Caco-2 (cell line): ENCODE measurements around the gene MYL11. TPM values are rescaled to one million over a fixed set of nuclear protein-coding genes. Genes with fewer than 3 reads are reported as not detected.

Experiments
- BruUV-seq: library from RNA; stranded (reverse); fragments of 400-500 nt; replicated peaks from 2 replicates; lab custom pipeline; 2021; lab: Mats Ljungman, UMichigan
- CTCF ChIA-PET: fragments of 300-600 bp; sonication (Branson Sonifier 250); formaldehyde crosslinking; loops from one replicate; lab custom pipeline; 2022; ENCODE audit warnings: antibody characterized with exemption; lab: Charles Lee
- POLR2A ChIA-PET: fragments of 300-600 bp; sonication (Branson Sonifier 250); formaldehyde crosslinking; loops from one replicate; lab custom pipeline; 2022; ENCODE audit warnings: antibody characterized with exemption; lab: Charles Lee
- DNase-seq, 2 experiments: peaks; one replicate each; pipeline versions ENCODE4 v3.0.0 to v3.0.0-alpha.2; 2020 to 2022
- H3K27me3 ChIP-seq: replicated peaks from 2 replicates; pipeline ENCODE4 v1.6.0; 2011; ENCODE audit warnings: low read length; ENCODE audit not compliant: control insufficient read depth, insufficient read depth
- H3K36me3 ChIP-seq: 2 replicates; pipeline ENCODE4 v1.5.1; 2011; ENCODE audit warnings: low read length; ENCODE audit not compliant: control insufficient read depth, insufficient read depth
- H3K4me1 ChIP-seq: fragments of 250-450 bp; sonication (Bioruptor Pico); 2 replicates; pipeline ENCODE4 v1.5.1; 2020; ENCODE audit warnings: mild to moderate bottlenecking
- H3K4me3 ChIP-seq: 2 replicates; pipeline ENCODE4 v1.5.1; 2011; ENCODE audit warnings: low read depth, mild to moderate bottlenecking, control low read depth, low read length
- H3K9me3 ChIP-seq: fragments of 250-450 bp; sonication (Bioruptor Pico); 2 replicates; pipeline ENCODE4 v1.5.1; 2020; ENCODE audit warnings: mild to moderate bottlenecking, moderate library complexity
- H3K27ac Mint-ChIP-seq: one replicate; pipeline ENCODE4 v1.8.0; 2022; ENCODE audit warnings: mixed read lengths; ENCODE audit not compliant: unreplicated experiment
- H3K27me3 Mint-ChIP-seq: one replicate; pipeline ENCODE4 v1.8.0; 2022; ENCODE audit warnings: mixed read lengths; ENCODE audit not compliant: insufficient read depth, unreplicated experiment
- H3K36me3 Mint-ChIP-seq: one replicate; pipeline ENCODE4 v1.8.0; 2022; ENCODE audit warnings: mild to moderate bottlenecking, mixed read lengths; ENCODE audit not compliant: insufficient read depth, unreplicated experiment
- H3K4me1 Mint-ChIP-seq: one replicate; pipeline ENCODE4 v1.8.0; 2022; ENCODE audit warnings: low read depth, mixed read lengths; ENCODE audit not compliant: unreplicated experiment
- H3K4me3 Mint-ChIP-seq: one replicate; pipeline ENCODE4 v1.8.0; 2022; ENCODE audit warnings: mild to moderate bottlenecking, moderate library complexity, mixed read lengths; ENCODE audit not compliant: unreplicated experiment
- H3K9me3 Mint-ChIP-seq: one replicate; pipeline ENCODE4 v1.8.0; 2022; ENCODE audit warnings: mixed read lengths; ENCODE audit not compliant: unreplicated experiment
- intact Hi-C: fragments of 100-400 bp; cut with micrococcal nuclease; formaldehyde crosslinking; loops from one replicate; pipeline ENCODE4 v1.10.0; 2022; ENCODE audit not compliant: unreplicated experiment
- total RNA-seq: library from RNA; stranded (reverse); gene quantifications from 2 replicates; pipeline ENCODE4 v1.2.3, GENCODE V29; 2022
- TF ChIP-seq, protein P1 (sequence below), 2 experiments: fragments of 200-600 bp in 1 of 2; IDR thresholded peaks; 1 replicate in 1 of 2; 2 replicates in 1 of 2; pipeline versions ENCODE4 v1.5.1 to v1.8.0; 2011 to 2022; ENCODE audit warnings: antibody characterized with exemption in 1 of 2, control low read depth in 1 of 2, inconsistent platforms in 1 of 2, low read depth in 1 of 2, low read length in 1 of 2, mild to moderate bottlenecking in 1 of 2, moderate library complexity in 1 of 2; ENCODE audit not compliant: insufficient read depth in 1 of 2, severe bottlenecking in 1 of 2, unreplicated experiment in 1 of 2

MYL11 gene
- total RNA-seq, 1 experiment from 2014 or later, result 2.9 TPM

- no peaks in the 10 kb centered on the region for H3K9me3 ChIP-seq
- H3K4me3 ChIP-seq, result no peak overlapping the region
- intact Hi-C loops, result no loop called here
- H3K27me3 ChIP-seq, result no peaks in the 10 kb centered on the region
- H3K36me3 ChIP-seq, result peaks cover 3% of the 10 kb centered on the region; the same call in 1 of the 2 replicates
- H3K4me1 Mint-ChIP-seq, result no peaks in the 10 kb centered on the region
- TF ChIP-seq, protein P1, sequence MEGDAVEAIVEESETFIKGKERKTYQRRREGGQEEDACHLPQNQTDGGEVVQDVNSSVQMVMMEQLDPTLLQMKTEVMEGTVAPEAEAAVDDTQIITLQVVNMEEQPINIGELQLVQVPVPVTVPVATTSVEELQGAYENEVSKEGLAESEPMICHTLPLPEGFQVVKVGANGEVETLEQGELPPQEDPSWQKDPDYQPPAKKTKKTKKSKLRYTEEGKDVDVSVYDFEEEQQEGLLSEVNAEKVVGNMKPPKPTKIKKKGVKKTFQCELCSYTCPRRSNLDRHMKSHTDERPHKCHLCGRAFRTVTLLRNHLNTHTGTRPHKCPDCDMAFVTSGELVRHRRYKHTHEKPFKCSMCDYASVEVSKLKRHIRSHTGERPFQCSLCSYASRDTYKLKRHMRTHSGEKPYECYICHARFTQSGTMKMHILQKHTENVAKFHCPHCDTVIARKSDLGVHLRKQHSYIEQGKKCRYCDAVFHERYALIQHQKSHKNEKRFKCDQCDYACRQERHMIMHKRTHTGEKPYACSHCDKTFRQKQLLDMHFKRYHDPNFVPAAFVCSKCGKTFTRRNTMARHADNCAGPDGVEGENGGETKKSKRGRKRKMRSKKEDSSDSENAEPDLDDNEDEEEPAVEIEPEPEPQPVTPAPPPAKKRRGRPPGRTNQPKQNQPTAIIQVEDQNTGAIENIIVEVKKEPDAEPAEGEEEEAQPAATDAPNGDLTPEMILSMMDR (IDR thresholded peaks at IDR 0.05; ENCODE audit: insufficient read depth in 1 of 2, low read depth in 1 of 2, low read length in 1 of 2, severe bottlenecking in 1 of 2, unreplicated experiment in 1 of 2), result no peak
- H3K36me3 Mint-ChIP-seq, result peaks cover 49% of the 10 kb centered on the region
- no peaks in the 10 kb centered on the region for H3K9me3 Mint-ChIP-seq
- H3K4me3 Mint-ChIP-seq, result no peak overlapping the region
- POLR2A ChIA-PET, result interaction anchor here (1.6 kb wide), 1 partner anchor 21 kb away, joined by 13 read pairs; no protein-coding TSS in a partner anchor
- H3K27ac Mint-ChIP-seq, result no peak overlapping the region
- DNase-seq, result no peak
- no TSS peak for BruUV-seq
- CTCF ChIA-PET, result interaction anchor here (1.0 kb wide), 1 partner anchor 14 kb away, joined by 3 read pairs; no protein-coding TSS in a partner anchor
- no peaks in the 10 kb centered on the region for H3K27me3 Mint-ChIP-seq
- H3K4me1 ChIP-seq, result no peaks in the 10 kb centered on the region
These were observed 24.9 kb upstream of the MYL11 start for GRCh38 chr16:30349675-30350074.

GRCh38 chr16:30350134-30350871 is 24.3 kb upstream of the MYL11 start:
- intact Hi-C loops, result no loop called here
- Histone ChIP-seq H3K9me3 (no peaks in the 10 kb centered on the region), H3K36me3 (peaks cover 3% of the 10 kb centered on the region; the same call in 1 of the 2 replicates), H3K4me3 (no peak overlapping the region), H3K27me3 (no peaks in the 10 kb centered on the region), H3K4me1 (no peaks in the 10 kb centered on the region)
- TF ChIP-seq, protein P1 (IDR thresholded peaks at IDR 0.05; ENCODE audit: insufficient read depth in 1 of 2, low read depth in 1 of 2, low read length in 1 of 2, severe bottlenecking in 1 of 2, unreplicated experiment in 1 of 2), result no peak
- ChIA-PET CTCF (interaction anchor here (1.0 kb wide), 1 partner anchor 15 kb away, joined by 3 read pairs; no protein-coding TSS in a partner anchor), POLR2A (interaction anchor here (1.6 kb wide), 1 partner anchor 21 kb away, joined by 13 read pairs; no protein-coding TSS in a partner anchor)
- BruUV-seq, result no TSS peak
- Mint-ChIP-seq H3K36me3 (peaks cover 55% of the 10 kb centered on the region), H3K4me1 (no peaks in the 10 kb centered on the region), H3K27ac (no peak overlapping the region), H3K27me3 (no peaks in the 10 kb centered on the region), H3K9me3 (no peaks in the 10 kb centered on the region), H3K4me3 (no peak overlapping the region)
- no peak for DNase-seq

DNA sequence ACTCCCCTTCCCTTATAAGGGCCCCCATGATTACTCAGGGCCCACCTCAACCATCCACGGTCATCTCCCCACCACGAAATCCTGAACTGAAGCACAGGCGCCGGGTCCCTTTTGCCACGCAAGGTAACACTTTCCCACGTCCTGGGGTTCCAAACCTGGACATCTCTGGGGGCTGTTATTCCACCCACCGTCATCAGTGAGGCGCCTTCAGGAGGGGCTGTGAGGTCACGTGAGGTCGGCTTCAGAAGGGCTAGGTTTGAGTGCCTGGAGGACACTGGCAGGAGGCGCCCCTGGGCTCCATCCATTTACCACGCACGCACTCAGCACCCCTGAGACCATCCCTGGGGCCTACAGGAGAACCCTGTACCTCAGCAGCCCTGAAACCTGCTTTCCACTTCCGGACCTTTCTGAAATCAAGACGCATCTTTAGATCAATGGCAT is 23.6 kb upstream of the MYL11 start:
- Histone ChIP-seq H3K36me3 (peaks cover 3% of the 10 kb centered on the region; the same call in 1 of the 2 replicates), H3K4me1 (no peaks in the 10 kb centered on the region), H3K9me3 (no peaks in the 10 kb centered on the region), H3K4me3 (no peak overlapping the region), H3K27me3 (no peaks in the 10 kb centered on the region)
- POLR2A ChIA-PET, result no interaction called here
- H3K4me1 Mint-ChIP-seq, result peaks cover 1% of the 10 kb centered on the region
- H3K9me3 Mint-ChIP-seq, result no peaks in the 10 kb centered on the region
- no peak overlapping the region for H3K27ac Mint-ChIP-seq
- TF ChIP-seq, protein P1 (IDR thresholded peaks at IDR 0.05; ENCODE audit: insufficient read depth in 1 of 2, low read depth in 1 of 2, low read length in 1 of 2, severe bottlenecking in 1 of 2, unreplicated experiment in 1 of 2), result no peak
- H3K4me3 Mint-ChIP-seq, result no peak overlapping the region
- no peak for DNase-seq
- no peaks in the 10 kb centered on the region for H3K27me3 Mint-ChIP-seq
- BruUV-seq, result no TSS peak
- peaks cover 61% of the 10 kb centered on the region for H3K36me3 Mint-ChIP-seq
- CTCF ChIA-PET, result no interaction called here
- intact Hi-C loops, result no loop called here
